Fibroblast of villous mesenchyme (primary cell): ENCODE results near the gene SRBD1. TPM values are rescaled to one million over a fixed set of nuclear protein-coding genes. Genes with fewer than 3 reads are reported as not detected.

Experiments
- DNase-seq: peaks from one replicate; pipeline ENCODE4 v3.0.0-alpha.2; 2010; ENCODE audit warnings: low read depth
- H3K4me3 ChIP-seq: 2 replicates; pipeline ENCODE4 v1.5.1; 2011; ENCODE audit warnings: low read depth, mild to moderate bottlenecking, low read length
- CTCF ChIP-seq: IDR thresholded peaks from 2 replicates; pipeline ENCODE4 v1.5.1; 2012; ENCODE audit warnings: low read depth, mild to moderate bottlenecking, low read length; ENCODE audit not compliant: insufficient read depth
- total RNA-seq: library from RNA; depleted of rRNA; stranded (reverse); fragments of >200 nt; gene quantifications from 2 replicates; pipeline ENCODE4 v1.2.3, GENCODE V29; 2012

The SRBD1 gene
- total RNA-seq, 1 donor, result 31.1 TPM

- peak; percentile 98 for DNase-seq
- TF ChIP-seq CTCF, result peak; percentile 40
- H3K4me3 ChIP-seq, result peak overlapping the region; percentile 83
Measured at GRCh38 chr2:45650851-45651414, 39.9 kb upstream of the SRBD1 start.

- DNase-seq, result peak; percentile 97
- TF ChIP-seq CTCF, result no peak
- H3K4me3 ChIP-seq, result peak overlapping the region; percentile 83
Measured at GRCh38 chr2:45649858-45650811, 39.1 kb upstream of the SRBD1 start.

GRCh38 chr2:45649462-45649857 lies 38.4 kb upstream of the SRBD1 start:
- peak overlapping the region; percentile 83 for H3K4me3 ChIP-seq
- TF ChIP-seq CTCF, result no peak
- DNase-seq, result no peak

- no peak for TF ChIP-seq CTCF
- no peak for DNase-seq
- H3K4me3 ChIP-seq, result no peak overlapping the region
Measured at GRCh38 chr2:45648636-45649035, 37.6 kb upstream of the SRBD1 start.

GRCh38 chr2:45647986-45648520 lies 37.0 kb upstream of the SRBD1 start:
- peak; percentile 52 for DNase-seq
- no peak overlapping the region for H3K4me3 ChIP-seq
- no peak for TF ChIP-seq CTCF

- no peak for TF ChIP-seq CTCF
- H3K4me3 ChIP-seq, result no peak overlapping the region
- DNase-seq, result no peak
Measured at GRCh38 chr2:45647356-45647755, 36.3 kb upstream of the SRBD1 start.
